Endothelial cell of umbilical vein (primary cell): Measurements from ENCODE around the gene STK32A. TPM values are rescaled to one million over a fixed set of nuclear protein-coding genes. Genes with fewer than 3 reads are reported as not detected.

ENCODE experiments used
- BruUV-seq: library from RNA; stranded (reverse); fragments of 400-500 nt; replicated peaks from 2 replicates; lab custom pipeline; 2021; lab: Mats Ljungman, UMichigan
- CTCF ChIA-PET: fragments of 300-600, 350-600 bp; sonication (Branson Sonifier 250); formaldehyde crosslinking; loops from one replicate; lab custom pipeline; 2021; ENCODE audit warnings: antibody characterized with exemption, inconsistent platforms; lab: Charles Lee
- POLR2A ChIA-PET: fragments of 300-600, 350-600 bp; sonication (Branson Sonifier 250); formaldehyde crosslinking; loops from one replicate; lab custom pipeline; 2021; ENCODE audit warnings: antibody characterized with exemption, inconsistent platforms; lab: Charles Lee
- DNase-seq: peaks from one replicate; pipeline ENCODE4 v3.0.0-alpha.2; 2011; ENCODE audit warnings: low read depth, low spot score
- FAIRE-seq: peaks from 2 replicates; lab custom pipeline; 2011; peaks lifted over from hg19 to GRCh38; lab: Jason Lieb, UNC
- H2AFZ ChIP-seq: 2 replicates; pipeline ENCODE4 v1.6.0; 2012; ENCODE audit warnings: low read depth, low read length, control low read depth, inconsistent platforms
- H3K27ac ChIP-seq: 2 replicates; pipeline ENCODE4 v1.5.1; 2011; ENCODE audit warnings: low read depth, mild to moderate bottlenecking, control low read depth, low read length, moderate library complexity; ENCODE audit not compliant: insufficient read depth
- H3K27me3 ChIP-seq, 2 experiments: 2 replicates each; pipeline versions ENCODE4 v1.6.0 to v1.6.1; 2011; ENCODE audit warnings: low read length in 2 of 2, mixed read lengths in 1 of 2; ENCODE audit not compliant: control insufficient read depth in 2 of 2, insufficient read depth in 2 of 2
- H3K36me3 ChIP-seq, 2 experiments: 2 replicates in 1 of 2; 3 replicates in 1 of 2; pipeline ENCODE4 v1.5.1; 2011; ENCODE audit warnings: low read length in 2 of 2, mild to moderate bottlenecking in 1 of 2, moderate library complexity in 1 of 2; ENCODE audit not compliant: control insufficient read depth in 2 of 2, insufficient read depth in 2 of 2; ENCODE audit errors: extremely low read depth in 1 of 2
- H3K4me1 ChIP-seq: 3 replicates; pipeline ENCODE4 v1.5.1; 2011; ENCODE audit warnings: mild to moderate bottlenecking, low read length; ENCODE audit not compliant: control insufficient read depth, insufficient read depth; ENCODE audit errors: extremely low read depth
- H3K4me2 ChIP-seq: 2 replicates; pipeline ENCODE4 v1.6.1; 2011; ENCODE audit warnings: low read length, control low read depth, mixed read lengths; ENCODE audit not compliant: insufficient read depth
- H3K4me3 ChIP-seq, 3 experiments: fragments of 200-600 bp in 1 of 3; sonication (generic), shearing (Covaris generic) in 1 of 3; replicated peaks in 1 of 3; 2 replicates each; pipeline ENCODE4 v1.5.1; 2011 to 2016; ENCODE audit warnings: control low read depth in 3 of 3, low read length in 3 of 3, mild to moderate bottlenecking in 2 of 3, inconsistent platforms in 1 of 3, low read depth in 1 of 3, moderate library complexity in 1 of 3; ENCODE audit not compliant: insufficient read depth in 1 of 3
- H3K79me2 ChIP-seq: 2 replicates; pipeline ENCODE4 v1.6.0; 2012; ENCODE audit warnings: low read length, inconsistent platforms; ENCODE audit not compliant: control insufficient read depth, insufficient read depth
- H3K9ac ChIP-seq: replicated peaks from 2 replicates; pipeline ENCODE3; 2011; ENCODE audit warnings: low read length, control low read depth; ENCODE audit not compliant: insufficient read depth; ENCODE audit errors: extremely low read depth
- H3K9me1 ChIP-seq: replicated peaks from 3 replicates; pipeline ENCODE4 v1.6.0; 2011; ENCODE audit warnings: mild to moderate bottlenecking, low read length; ENCODE audit not compliant: control insufficient read depth, insufficient read depth; ENCODE audit errors: extremely low read depth
- H3K9me3 ChIP-seq: replicated peaks from 2 replicates; pipeline ENCODE4 v1.5.1; 2012; ENCODE audit warnings: low read length, inconsistent platforms; ENCODE audit not compliant: control insufficient read depth, insufficient read depth
- H4K20me1 ChIP-seq: replicated peaks from 2 replicates; pipeline ENCODE3; 2011; ENCODE audit warnings: mild to moderate bottlenecking, low read length; ENCODE audit not compliant: control insufficient read depth, insufficient read depth; ENCODE audit errors: extremely low read depth
- CTCF ChIP-seq, 2 donors: IDR thresholded peaks; 1 replicate in 1 of 2; 2 replicates in 1 of 2; pipeline ENCODE4 v1.5.1; 2011; ENCODE audit warnings: low read length in 2 of 2, mild to moderate bottlenecking in 2 of 2, moderate library complexity in 2 of 2, control low read depth in 1 of 2, inconsistent platforms in 1 of 2, low read depth in 1 of 2; ENCODE audit not compliant: insufficient read depth in 1 of 2; ENCODE audit errors: extremely low read depth in 1 of 2
- EZH2 ChIP-seq: IDR thresholded peaks from 2 replicates; pipeline ENCODE4 v1.6.1; 2012; ENCODE audit warnings: borderline replicate concordance, low read depth, mild to moderate bottlenecking, moderate library complexity, low read length, inconsistent platforms; ENCODE audit not compliant: severe bottlenecking
- FOS ChIP-seq: IDR thresholded peaks from 2 replicates; pipeline ENCODE4 v1.6.1; 2011; ENCODE audit warnings: mild to moderate bottlenecking, low read length, moderate library complexity, borderline replicate concordance; ENCODE audit not compliant: insufficient read depth
- GATA2 ChIP-seq: IDR thresholded peaks from 2 replicates; pipeline ENCODE4 v1.7.0; 2011; ENCODE audit warnings: low read depth, mild to moderate bottlenecking, moderate library complexity, mixed read lengths, low read length; ENCODE audit not compliant: insufficient read length, insufficient read depth
- JUN ChIP-seq: IDR thresholded peaks from 2 replicates; pipeline ENCODE4 v1.6.1; 2011; ENCODE audit warnings: borderline replicate concordance, low read depth; ENCODE audit not compliant: insufficient read length, insufficient read depth
- MAX ChIP-seq: IDR thresholded peaks from 2 replicates; pipeline ENCODE4 v1.6.1; 2011; ENCODE audit not compliant: insufficient read depth, insufficient read length
- MYC ChIP-seq: IDR thresholded peaks from one replicate; pipeline ENCODE4 v1.6.1; 2011; ENCODE audit warnings: mild to moderate bottlenecking, low read depth, low read length
- POLR2A ChIP-seq: IDR thresholded peaks from 2 replicates; pipeline ENCODE4 v1.6.1; 2012; ENCODE audit warnings: low read depth, mild to moderate bottlenecking, control low read depth, low read length
- POLR2AphosphoS5 ChIP-seq: IDR thresholded peaks from 2 replicates; pipeline ENCODE4 v1.6.1; 2012; ENCODE audit warnings: low read depth, mild to moderate bottlenecking, control low read depth, low read length, moderate library complexity; ENCODE audit not compliant: insufficient read depth
- dilution Hi-C: fragments of 300-500 bp; cut with MboI; formaldehyde crosslinking; loops from one replicate; pipeline ENCODE4 v1.15.0; 2019; ENCODE audit warnings: low sequenced_read_pairs; ENCODE audit not compliant: extremely low pct_ligation_motif_present
- intact Hi-C: fragments of 100-400 bp; cut with micrococcal nuclease; formaldehyde crosslinking; loops from one replicate; pipeline ENCODE4 v1.10.0; 2022
- polyA plus RNA-seq, 4 experiments: library from polyadenylated mRNA; depleted of rRNA in 3 of 4; stranded (reverse) in 3 of 4; unstranded in 1 of 4; fragments of >200 nt; gene quantifications; 2 replicates each; pipeline versions ENCODE4 v1.2.1 to v1.2.3, GENCODE V29; 2011 to 2012; ENCODE audit warnings: missing spikeins in 1 of 4
- total RNA-seq: library from RNA; stranded (reverse); gene quantifications from 2 replicates; pipeline ENCODE4 v1.2.3, GENCODE V29; 2021

Gene STK32A
- total and polyA plus RNA-seq, 2 donors (not counting 3 experiments of a cell fraction or from before 2014, with no cell fraction given), result not detected

DNA sequence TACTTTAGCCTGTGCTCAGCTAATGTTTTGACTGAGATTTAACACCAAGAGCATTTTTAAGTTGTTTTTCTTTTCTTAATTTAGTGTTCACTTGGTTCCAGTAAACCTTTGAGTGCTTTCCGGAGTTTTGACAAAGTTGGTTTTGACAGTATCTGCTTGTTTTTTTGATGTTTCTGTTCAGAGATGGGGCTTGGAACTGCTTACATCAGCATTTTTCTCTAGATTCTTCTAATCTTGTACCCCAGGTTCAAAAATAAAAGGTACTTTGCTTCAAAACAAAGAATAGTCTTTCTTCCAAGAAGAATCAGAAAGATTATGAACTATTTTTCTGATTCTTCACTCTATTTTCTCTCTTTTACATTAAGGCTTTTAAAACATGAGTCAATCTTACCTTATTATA, 142.9 kb downstream of the STK32A start:
- peaks cover 3 to 5% of the 10 kb centered on the region in 2 experiments for H3K27me3 ChIP-seq
- H2AFZ ChIP-seq, result no peak overlapping the region
- intact Hi-C loops (no loop called here), dilution Hi-C loops (no loop called here)
- H3K4me1 ChIP-seq, result no peaks in the 10 kb centered on the region
- BruUV-seq, result no TSS peak
- no peak overlapping the region for H3K4me3 ChIP-seq
- no peak for TF ChIP-seq MYC
- no peak for TF ChIP-seq JUN
- TF ChIP-seq POLR2AphosphoS5, result no peak
- no peak for TF ChIP-seq CTCF (IDR thresholded peaks at IDR 0.05; ENCODE audit: extremely low read depth in 1 of 2, insufficient read depth in 1 of 2, low read depth in 1 of 2, low read length in 2 of 2)
- no peak for TF ChIP-seq GATA2
- TF ChIP-seq EZH2, result no peak
- TF ChIP-seq POLR2A, result no peak
- TF ChIP-seq FOS, result no peak
- TF ChIP-seq MAX, result no peak
- H3K9me3 ChIP-seq, result no peaks in the 10 kb centered on the region
- H3K9ac ChIP-seq, result no peak overlapping the region
- ChIA-PET POLR2A (no interaction called here), CTCF (interaction anchor here (1.5 kb wide), 1 partner anchor 201 kb away, joined by 5 read pairs; no protein-coding TSS in a partner anchor)
- no peaks in the 10 kb centered on the region for H3K79me2 ChIP-seq
- FAIRE-seq (no peak), DNase-seq (no peak)
- H3K36me3 ChIP-seq, result no peaks in the 10 kb centered on the region
- no peak overlapping the region for H3K27ac ChIP-seq
- no peaks in the 10 kb centered on the region for H3K9me1 ChIP-seq
- no peaks in the 10 kb centered on the region for H4K20me1 ChIP-seq
- no peak overlapping the region for H3K4me2 ChIP-seq
